Measurements from ENCODE around the gene LSMEM2.
A peak's percentile ranks its signal among the peaks of the same experiment; 100 is the strongest.
"Not testable (repeated sequence)": the region's sequence is repeated elsewhere in the genome, so short reads cannot be mapped to it uniquely, and the experiment has no call there.

The LSMEM2 gene

DNA sequence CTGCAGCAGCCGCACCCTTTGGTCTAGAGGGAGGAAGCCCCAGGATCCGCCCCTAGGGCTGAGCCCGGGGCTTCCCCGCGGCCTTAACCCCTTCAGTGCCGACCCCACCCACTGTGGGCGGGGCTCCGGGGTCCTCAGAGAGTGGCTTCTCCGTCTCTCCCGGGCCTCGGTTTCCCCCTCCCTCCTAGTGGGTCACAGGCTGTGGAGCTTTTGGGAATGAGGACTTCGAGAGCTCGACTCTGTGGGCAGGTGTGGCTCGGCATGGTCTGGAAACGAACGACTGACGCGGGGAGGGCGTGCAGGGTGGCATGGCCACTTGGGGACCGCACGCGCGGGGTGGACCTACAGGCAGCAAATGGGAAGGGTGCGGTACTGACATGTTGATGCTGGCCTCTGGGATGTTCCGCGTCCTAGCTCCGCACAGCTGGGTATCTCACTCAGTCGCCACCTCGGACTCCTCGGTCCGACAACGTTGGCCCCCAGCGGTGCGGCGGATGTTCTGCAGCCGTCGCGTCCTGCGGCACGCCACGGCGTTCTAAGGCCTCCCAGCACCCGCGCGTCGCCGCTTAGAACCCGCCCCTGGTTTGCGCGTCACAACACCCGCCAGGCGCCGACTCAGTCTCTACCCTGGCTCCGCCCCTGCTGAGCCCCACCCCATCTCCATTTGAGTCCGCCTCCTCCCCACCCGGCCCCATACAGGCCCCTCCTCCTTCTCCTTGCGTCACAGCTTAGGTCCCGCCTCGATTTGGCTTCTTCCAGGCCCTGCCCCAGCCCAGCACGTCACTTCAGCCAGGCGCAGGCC lies 20.1 kb downstream of the LSMEM2 start, which contains the start of the genes HYAL3 and NAA80:
Gene HYAL3, minus strand, starts transcription at position 570 of the 802 bp plus-strand sequence. CDS start 3,803 bp downstream, outside the sequence.
Gene NAA80, minus strand, starts transcription at position 570 of the 802 bp plus-strand sequence. CDS start 1,942 bp downstream, outside the sequence.
- DNase-seq (ENCODE audit: low read depth): peak; percentile 94

DNA sequence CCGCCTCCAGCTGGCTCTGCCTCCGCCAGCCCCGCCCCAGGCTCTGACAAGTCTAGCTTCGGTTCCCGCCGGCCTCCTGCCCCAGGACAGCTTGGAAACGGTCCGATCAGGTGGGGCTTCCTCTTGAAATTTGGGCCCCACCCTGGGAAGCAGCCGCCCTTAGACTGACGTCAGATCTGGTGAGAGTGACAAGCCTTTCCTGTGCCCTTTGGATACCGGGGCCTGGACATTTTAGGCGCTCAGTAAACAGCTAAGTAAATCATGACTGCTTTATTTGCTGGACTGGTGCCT lies 20.7 kb downstream of the LSMEM2 start:
- DNase-seq (ENCODE audit: low read depth): no peak

DNA sequence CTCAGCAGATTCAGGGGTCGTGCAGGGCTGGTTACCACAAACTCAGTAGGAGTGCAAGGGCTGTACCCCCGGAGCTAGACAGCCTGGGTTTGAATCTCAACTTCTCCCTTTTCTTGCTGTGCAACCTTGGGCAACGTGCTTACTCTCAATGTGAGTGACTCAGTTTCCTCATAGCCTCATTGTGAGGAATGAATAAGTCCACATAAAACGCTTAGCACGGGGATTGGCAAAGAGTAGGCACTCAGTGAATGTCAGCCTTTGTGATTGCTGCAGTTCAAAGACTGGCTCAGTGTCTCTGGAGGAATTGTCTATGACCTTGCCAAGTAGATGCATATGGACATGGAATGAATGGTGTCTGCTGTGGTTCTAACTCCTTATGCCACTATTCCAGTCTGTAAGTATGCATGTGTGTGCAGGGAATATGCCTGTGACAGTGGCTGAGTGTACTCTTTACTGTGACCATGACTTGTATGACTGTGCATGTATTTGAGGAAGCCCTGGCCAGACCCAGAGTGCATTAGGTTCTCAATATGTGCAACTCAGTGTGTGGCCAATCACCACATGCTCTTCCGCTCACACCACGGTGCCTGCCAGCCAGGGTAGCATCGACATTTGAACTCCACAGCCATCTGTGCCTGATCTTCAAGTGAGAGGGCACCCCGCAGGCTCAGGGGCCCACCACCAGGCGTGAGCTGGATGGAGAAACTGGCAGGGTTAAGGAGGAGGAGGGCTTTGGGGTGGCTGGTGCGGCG lies 21.2 kb downstream of the LSMEM2 start:
- no peak for DNase-seq (ENCODE audit: low read depth)

DNA sequence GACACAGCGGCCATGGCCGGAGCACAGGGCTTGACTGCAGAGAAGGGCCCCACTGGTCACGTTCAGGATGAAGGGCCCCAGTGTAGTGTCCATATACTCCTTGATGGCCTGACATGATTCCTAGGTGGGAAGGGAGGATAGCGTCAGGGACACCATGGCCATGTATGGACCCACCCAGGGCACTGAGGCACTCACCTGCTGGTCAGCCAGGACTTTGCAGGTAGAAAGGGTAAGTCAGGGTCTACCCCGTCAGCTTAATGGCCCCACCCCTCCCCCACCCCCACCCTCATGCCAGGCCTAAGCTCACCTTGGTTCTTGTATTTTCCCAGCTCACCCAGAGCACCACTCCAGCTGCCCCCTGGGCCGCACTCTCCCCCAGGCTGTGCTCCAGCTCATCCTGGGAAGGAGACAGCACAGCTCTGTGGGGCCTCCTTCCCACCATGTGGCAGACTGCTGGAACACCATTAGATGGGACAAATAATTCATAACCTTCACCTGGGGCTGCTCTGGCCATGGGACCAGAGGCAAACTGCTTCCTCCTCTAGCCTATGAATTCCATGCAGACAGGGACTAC lies 21.9 kb downstream of the LSMEM2 start:
- DNase-seq (ENCODE audit: low read depth): no peak

DNA sequence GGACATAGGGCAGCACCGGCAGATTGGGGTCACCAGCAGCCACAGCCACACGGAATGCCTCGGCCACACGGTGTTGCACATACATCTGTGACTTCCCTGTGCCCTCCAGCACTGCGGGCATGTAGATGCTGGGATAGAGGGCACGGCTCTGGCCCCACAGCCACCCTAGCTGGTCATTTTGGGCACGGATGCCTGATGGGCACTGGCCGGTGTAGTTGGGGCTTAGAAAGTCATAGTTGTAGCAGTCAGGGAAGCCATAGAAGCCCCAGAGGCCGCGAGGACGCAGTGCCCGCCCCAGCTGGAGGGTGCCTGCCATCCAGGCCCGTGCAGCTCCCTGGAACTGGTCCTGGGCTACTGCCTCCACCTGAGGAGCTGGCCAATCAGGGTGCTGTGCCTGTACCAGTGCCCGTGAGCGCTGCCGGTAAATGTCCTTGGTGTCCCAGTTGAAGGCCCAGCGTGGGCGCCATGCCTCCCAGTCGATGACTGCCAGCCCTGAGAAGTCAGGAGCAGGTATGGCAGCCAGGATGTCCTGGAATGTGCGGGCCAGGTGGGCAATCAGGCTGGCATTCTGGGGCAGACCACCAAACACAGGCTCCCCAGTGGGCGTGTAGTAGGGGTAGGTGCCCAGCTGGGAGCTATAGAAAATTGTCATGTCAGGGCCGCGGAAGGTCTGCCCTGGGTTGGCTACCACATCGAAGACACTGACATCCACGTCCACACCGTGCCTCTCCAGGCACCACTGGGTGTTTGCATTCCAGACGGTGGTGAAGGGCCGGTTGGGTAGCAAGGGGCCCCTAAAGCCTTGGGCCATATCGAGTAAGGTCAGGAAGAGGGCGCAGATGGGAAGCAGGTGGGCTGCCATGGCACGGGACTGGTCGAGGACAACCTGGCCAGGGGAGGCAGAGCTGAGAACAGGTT lies 23.5 kb downstream of the LSMEM2 start:
- no peak for DNase-seq (ENCODE audit: low read depth)

DNA sequence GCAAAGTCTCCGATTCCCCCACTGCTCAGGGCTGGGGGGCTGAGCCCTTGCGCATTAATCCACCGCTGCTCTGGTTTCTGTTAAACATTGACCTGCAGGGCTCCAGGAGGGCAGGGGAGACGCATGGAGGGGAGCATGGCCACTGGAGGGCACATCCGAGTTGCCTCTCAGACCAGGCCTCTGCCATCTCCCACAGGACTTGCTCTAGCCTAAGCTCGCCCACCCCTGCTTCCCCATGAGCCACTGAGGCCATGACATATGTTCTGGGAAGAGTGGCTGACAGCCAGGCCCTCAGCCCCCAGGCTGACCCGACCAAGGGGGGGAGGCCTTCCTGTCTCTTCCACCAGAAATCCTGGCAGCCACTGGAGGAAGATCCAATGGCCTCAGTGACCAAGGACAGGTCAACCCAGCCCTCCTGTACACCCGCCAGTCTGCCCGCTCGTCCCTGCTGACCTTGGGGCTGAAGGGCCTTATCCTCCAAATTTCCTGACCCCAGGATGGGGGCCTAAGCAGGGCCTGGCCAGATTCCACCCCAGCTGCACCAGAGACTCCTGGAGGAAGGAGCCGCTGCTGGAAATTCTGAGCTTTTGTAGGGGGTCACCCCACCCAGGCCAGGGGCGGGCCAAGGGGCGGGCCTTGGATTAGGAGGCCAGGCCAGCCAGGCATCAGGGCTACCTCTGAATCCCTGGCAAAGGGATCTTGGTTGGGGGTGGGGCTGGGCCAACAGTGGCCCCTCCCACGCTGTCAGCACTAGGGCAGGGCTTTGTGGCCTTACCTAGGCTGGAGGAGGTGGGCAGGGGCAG lies 24.3 kb downstream of the LSMEM2 start, which contains the start of gene HYAL1:
Gene HYAL1, minus strand, starts transcription at position 562 of the 803 bp plus-strand sequence. CDS start 618 bp downstream, outside the sequence.
- no peak for DNase-seq (ENCODE audit: low read depth)

DNA sequence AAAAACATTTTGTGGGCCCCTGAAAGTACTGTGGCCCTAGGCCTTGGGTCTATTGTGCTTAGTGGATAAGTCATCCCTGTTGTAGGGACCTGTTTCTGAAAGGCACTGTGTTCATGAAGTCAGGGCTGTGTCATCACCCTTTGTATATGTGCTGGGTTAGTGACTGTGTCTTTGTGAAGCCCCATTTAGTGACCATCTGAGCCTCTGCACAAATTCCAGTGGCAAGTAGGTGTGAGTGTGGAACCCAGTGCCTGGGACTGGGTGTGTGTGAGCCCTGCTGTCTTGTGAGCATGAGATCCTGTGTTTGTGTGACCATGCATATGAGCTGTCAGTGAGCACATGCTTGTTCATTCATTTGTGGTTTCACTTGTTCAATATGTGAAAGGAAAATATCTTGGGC lies 25.7 kb downstream of the LSMEM2 start:
- DNase-seq (ENCODE audit: low read depth): no peak

DNA sequence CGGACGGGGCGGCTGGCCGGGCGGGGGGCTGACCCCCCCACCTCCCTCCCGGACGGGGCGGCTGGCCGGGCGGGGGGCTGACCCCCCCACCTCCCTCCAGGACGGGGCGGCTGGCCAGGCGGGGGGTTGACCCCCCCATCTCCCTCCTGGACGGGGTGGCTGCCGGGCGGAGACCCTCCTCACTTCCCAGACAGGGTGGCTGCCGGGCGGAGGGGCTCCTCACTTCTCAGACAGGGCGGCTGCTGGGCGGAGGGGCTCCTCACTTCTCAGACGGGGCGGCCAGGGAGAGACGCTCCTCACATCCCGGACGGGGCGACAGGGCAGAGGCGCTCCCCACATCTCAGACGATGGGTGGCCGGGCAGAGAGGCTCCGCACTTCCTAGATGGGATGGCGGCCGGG lies 33.2 kb downstream of the LSMEM2 start:
- not testable (repeated sequence) for DNase-seq (ENCODE audit: low read depth)

DNA sequence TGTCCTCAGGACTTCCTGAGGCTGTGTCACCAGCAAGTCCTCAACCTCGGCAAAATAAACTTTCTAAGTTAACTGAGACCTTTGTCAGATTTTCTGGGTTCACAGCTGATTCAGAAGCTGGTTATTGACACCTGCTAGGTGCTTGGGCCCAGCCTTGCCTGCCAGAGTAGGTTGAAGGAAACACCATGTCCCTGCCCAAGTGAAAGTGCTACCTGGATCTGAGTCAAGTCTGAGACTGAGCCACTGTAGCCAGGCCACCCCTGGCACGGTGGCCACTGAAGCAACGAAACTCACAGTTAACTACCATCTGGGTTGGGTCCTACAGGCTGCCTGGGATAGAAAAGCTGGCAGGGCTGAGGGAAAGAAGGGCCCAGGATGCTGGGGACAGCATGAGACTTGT lies 35.5 kb downstream of the LSMEM2 start:
- no peak for DNase-seq (ENCODE audit: low read depth)

DNA sequence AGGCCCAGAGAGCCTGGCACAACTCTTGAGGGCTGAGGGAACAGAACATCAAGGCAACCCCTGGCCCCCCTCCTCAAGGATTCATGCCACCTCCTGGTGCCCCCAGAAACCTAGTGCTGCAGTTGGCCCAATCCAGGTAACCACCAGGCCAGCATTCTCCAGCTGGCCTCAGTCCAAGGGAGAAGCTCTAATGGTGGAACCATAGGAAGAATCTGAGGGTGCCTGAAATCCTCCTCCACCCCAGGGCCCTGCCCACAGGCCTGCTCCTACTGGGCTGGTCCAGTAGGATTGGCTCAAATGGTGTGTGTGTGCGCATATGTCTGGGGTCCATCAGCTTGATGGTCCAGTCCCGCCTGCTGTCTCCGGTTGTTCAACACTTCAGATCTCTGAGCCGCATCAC lies 35.9 kb downstream of the LSMEM2 start:
- no peak for DNase-seq (ENCODE audit: low read depth)

DNA sequence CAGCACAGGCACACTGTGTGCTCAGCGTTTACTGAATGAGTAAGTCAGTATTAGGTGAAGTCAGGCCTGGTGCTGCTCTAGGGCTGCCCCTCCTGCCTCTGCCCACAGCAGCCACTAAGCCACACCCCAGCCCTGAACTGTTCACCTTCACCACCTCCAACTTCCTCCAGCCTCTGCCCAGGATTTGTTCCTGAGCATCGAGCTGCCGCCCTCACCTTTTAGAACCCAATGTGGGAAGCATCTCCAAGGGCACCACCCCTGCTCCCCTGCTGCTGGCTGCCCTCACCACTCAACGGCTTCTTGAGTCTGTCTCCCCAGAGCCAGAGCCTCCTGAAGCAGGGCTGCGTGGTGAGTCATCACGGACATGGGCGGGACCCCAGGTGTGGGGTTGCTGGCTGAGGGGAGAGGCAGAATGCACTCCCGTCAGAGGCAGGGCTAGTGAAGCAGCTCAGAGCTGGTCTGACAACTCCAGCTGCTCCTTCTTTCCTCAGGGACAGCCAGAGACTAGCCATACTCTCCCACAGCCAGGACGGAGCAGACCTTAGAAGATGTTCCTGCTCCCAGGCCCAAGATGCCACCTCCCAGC lies 37.9 kb downstream of the LSMEM2 start:
- DNase-seq (ENCODE audit: low read depth): peak; percentile 28

DNA sequence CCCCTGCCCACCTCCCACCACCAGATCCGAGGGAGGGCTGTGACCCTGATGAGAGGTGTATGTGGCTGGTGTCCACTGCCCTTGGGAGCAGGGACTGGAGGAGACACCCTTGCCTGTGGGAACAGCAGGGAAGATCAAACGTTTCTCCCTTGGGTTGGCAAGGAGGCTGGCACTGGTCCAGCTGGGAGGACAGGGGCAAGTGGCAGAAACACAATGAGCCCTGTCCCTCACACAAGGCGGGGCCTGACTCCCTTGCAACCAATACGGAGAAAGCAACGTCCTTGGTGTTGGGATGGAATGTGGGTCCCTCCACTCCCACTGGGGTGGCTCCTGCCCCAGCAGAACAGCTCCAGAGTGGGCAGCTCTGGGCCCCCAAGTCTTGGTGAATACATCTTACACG lies 38.4 kb downstream of the LSMEM2 start:
- no peak for DNase-seq (ENCODE audit: low read depth)

DNA sequence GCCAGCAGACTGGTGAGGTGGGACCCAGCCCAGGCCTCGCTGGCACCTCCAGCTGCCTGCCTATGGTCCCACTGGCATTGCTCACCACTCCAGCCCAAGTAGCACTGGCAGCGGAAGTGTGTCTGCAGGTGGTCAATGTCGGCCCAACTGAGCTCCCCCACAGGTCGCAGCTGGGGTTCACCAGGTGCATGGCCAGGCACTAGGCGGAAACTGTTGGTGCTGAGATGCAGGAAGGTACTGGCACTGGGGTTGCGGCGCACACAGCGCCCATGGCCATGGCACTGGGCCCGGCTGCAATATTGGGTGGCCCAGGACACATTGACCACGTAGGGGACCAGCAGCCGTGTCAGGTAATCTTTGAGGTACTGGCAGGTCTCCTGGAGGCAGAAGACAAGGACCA lies 39.3 kb downstream of the LSMEM2 start:
- DNase-seq (ENCODE audit: low read depth): no peak

DNA sequence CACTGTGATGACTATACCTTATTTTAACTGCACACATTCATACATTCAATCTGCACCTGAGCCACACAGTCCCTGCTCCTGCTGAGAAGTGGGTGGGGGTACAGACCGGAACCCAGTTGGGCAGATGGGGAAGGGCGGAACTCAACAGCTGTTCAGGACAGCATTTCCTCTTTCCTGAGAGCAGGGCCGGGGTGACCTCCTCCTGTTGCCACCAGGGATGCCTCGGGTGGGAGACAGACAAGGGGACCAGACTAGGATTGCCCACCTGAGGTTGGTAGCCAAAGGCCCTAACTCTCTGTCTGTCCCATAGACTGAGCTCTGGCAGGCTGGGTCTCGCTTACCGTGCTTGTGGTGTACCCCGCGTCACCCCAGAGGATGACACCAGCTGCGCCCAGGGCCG lies 39.7 kb downstream of the LSMEM2 start:
- no peak for DNase-seq (ENCODE audit: low read depth)

DNA sequence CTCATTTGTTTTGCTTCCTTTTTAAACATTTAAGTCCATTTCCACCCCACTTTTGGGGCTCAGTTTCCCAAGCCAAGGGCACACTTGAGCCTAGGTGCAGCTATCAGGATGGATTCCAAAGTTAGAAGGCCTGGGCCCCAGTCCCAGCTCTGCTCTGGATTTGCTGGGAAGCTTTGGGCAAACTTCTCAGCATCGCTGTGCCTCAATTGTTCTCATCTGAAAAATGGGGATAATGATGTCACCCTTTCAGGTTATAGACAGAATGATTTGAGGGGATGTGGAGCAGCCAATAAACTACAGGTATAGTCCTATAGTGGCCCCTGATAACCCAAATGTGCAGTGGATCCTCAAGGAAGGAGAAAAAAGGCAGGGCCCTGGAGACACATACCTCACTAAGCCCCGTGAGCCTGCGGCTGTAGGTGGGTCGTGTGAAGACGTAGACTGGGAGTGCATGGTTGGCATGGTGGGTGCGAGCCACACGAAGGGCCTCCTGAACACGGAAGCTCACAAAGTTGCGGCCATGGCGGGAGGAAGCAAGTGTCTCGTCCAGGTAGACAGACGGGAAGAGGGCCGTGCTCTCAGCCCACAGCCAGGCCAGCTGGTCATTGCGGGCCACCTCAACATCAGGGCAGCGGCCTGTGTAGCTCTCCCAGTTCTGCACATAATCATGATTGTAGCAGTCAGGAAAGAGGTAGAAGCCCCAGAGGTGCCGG lies 40.5 kb downstream of the LSMEM2 start:
- no peak for DNase-seq (ENCODE audit: low read depth)

DNA sequence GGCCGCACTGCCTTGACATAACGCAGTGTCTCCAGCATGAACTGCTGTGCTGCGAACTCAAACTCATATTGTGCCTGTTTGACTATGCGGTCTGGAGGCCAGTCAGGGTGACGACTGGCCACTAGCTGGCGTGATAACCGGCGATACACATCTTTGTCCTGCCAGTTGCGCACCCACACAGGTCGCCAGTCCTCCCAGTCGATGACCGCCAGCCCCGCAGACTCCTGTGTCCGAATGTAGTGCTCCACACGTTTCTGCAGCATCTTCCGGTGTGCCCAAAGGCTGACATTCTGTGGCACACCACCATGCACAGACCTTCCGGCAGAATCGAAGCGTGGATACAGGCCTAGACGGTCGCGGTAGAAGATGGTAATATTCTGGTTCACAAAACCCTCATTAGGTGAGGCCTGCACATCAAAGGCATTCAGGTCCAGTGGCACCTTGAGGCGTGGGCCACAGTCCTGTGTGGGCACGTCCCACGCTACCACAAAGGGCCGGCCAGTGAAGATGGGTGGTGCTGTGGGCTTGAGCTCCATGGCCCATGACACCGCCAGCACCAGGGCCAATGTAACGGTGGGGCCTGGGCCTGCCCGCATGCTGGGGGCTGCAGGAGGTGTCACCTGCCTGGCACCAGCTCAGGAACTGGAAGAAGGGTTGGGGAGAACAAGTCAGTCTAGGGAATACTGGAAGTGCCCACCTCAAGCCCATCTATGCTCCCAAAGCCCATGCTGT lies 41.2 kb downstream of the LSMEM2 start:
- no peak for DNase-seq (ENCODE audit: low read depth)

DNA sequence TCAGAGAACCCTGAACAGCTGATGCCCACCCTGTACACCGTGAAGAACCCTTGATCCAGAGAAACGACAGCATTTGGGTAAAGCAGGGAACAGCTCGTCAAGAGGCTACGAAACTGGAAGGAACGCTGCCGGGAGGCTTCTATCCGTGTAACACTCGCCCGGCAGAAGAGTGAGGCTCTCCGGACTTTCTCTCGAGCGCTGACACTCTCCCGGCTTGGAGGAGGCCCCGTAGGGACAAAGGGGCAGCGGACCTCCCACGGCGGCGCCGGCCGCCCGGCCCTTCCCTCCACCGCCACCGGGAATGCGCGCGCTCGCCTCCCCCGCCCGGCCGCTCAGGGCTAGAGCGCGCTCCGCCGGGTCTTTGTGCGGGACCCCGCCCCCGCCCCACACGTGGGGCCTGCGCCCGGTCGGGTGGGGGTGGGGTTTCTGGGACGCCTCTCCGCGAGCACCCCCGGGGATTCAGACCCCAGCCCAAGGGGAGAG lies 42.0 kb downstream of the LSMEM2 start:
- DNase-seq (ENCODE audit: low read depth): peak; percentile 40

DNA sequence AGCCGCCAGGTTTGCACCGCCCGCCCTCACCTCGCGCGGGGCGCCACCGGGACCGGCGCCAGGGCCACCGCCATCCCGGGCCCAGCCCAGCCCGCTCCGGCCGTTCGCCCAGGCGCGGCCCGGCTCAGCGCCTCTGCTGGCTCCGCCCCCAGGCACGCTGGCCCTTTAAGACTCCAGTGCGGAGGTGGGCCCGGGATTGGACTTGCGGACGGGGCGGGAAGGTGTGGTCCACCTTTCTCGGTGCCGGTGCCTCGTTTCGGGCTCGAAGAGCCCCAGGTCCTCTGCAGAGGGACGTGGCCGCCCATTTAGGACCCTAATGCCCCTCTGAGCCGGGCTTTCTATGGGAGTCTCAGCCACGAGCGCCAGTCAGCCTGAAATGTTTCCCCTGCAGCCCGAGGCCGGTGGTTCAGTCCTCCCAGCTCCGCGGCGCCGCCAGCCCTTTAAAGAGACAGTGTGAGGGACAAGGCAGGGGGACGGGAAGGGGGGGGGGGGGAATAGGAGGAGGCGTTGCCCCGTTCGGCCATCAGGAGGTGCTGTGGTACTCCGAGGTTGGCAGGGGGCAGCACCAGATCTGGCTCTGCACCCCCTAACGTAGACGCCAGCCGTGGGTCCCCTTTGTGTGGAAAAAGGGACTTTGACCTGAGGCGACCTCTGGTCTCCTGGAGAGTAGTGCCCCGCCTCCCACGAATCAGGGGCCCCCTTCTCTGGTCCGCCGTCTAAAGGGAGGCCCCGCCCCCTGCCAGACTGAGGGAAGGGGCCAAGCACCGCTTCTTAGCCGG lies 42.6 kb downstream of the LSMEM2 start:
- peak; percentile 55 for DNase-seq (ENCODE audit: low read depth)

DNA sequence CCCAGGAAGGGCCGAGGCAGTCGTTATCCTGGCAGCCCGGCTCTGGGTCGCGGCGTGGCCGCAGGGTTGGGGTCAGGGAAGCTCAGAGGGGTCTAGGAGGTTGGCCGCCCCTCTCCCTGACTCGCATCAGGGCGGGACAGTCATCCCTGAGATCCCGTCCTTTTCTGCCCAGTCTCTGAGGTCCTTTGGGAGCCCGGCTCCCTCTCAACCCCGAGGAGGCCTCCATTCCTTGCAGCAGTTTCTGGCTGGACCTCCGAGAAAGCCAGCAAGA lies 43.2 kb downstream of the LSMEM2 start:
- DNase-seq (ENCODE audit: low read depth): no peak
